RPMI7951 (cell line): ENCODE measurements around the gene LRRC58. TPM values are rescaled to one million over a fixed set of nuclear protein-coding genes. Genes with fewer than 3 reads are reported as not detected.

Experiments used
- DNase-seq: peaks from one replicate; pipeline ENCODE4 v3.0.0-alpha.2; 2012; ENCODE audit warnings: low read depth
- total RNA-seq: library from RNA; depleted of rRNA; stranded (reverse); fragments of >200 nt; shearing (Covaris generic); gene quantifications from 2 replicates; pipeline ENCODE4 v1.2.3, GENCODE V29; 2014; rRNA removed

Gene LRRC58
- total RNA-seq, 1 experiment from 2014 or later = 58.9 TPM

GRCh38 chr3:120276767-120277166 lies 72.4 kb downstream of the LRRC58 start:
- no peak for DNase-seq

GRCh38 chr3:120275618-120276017 lies 73.5 kb downstream of the LRRC58 start:
- DNase-seq = no peak

GRCh38 chr3:120274739-120275167 lies 74.4 kb downstream of the LRRC58 start:
- DNase-seq = peak; percentile 16

Other genes with a start within 250 kb of the LRRC58 start
- 0.24 and 0.68 TPM in 2 replicates for gene GPR156, start 64.1 kb downstream of the LRRC58 start, total RNA-seq
- 328 and 354 TPM in 2 replicates for gene FSTL1, start 101.6 kb upstream of the LRRC58 start, total RNA-seq
- gene NDUFB4, start 247.0 kb upstream of the LRRC58 start, total RNA-seq = 323 and 341 TPM in 2 replicates